BLaER1 treated with 17β-estradiol and CSF1 and Interleukin-3, amounts not matched to agents 10 nM and 100 nM (cell line): ENCODE data around the gene IRF9.

ENCODE experiments used
- H3K27ac ChIP-seq, 11 experiments: shearing (Covaris generic); formaldehyde crosslinking; 2 replicates each; pipeline ENCODE4 v1.8.1; 2022
- H3K27me3 ChIP-seq, 11 experiments: shearing (Covaris generic); formaldehyde crosslinking; 2 replicates each; pipeline ENCODE4 v1.8.1; 2022
- H3K36me3 ChIP-seq, 11 experiments: shearing (Covaris generic); formaldehyde crosslinking; 2 replicates each; pipeline ENCODE4 v1.8.1; 2022
- H3K4me1 ChIP-seq, 10 experiments: shearing (Covaris generic); formaldehyde crosslinking; 2 replicates each; pipeline ENCODE4 v1.8.1; 2022
- H3K4me2 ChIP-seq, 11 experiments: shearing (Covaris generic); formaldehyde crosslinking; 2 replicates each; pipeline ENCODE4 v1.8.1; 2022
- H3K4me3 ChIP-seq, 10 experiments: shearing (Covaris generic); formaldehyde crosslinking; 2 replicates each; pipeline ENCODE4 v1.8.1; 2022
- H3K9ac ChIP-seq, 11 experiments: shearing (Covaris generic); formaldehyde crosslinking; 2 replicates each; pipeline ENCODE4 v1.8.1; 2022
- H3K9me3 ChIP-seq, 11 experiments: shearing (Covaris generic); formaldehyde crosslinking; replicated peaks in 1 of 11; 2 replicates each; pipeline ENCODE4 v1.8.1; 2022
- H4K20me1 ChIP-seq, 11 experiments: shearing (Covaris generic); formaldehyde crosslinking; 2 replicates each; pipeline ENCODE4 v1.8.1; 2022
- Cebpa-rat ChIP-seq, 11 experiments: shearing (Covaris generic); IDR thresholded peaks; 2 replicates each; pipeline ENCODE4 v1.8.1; 2022

IRF9 gene

DNA sequence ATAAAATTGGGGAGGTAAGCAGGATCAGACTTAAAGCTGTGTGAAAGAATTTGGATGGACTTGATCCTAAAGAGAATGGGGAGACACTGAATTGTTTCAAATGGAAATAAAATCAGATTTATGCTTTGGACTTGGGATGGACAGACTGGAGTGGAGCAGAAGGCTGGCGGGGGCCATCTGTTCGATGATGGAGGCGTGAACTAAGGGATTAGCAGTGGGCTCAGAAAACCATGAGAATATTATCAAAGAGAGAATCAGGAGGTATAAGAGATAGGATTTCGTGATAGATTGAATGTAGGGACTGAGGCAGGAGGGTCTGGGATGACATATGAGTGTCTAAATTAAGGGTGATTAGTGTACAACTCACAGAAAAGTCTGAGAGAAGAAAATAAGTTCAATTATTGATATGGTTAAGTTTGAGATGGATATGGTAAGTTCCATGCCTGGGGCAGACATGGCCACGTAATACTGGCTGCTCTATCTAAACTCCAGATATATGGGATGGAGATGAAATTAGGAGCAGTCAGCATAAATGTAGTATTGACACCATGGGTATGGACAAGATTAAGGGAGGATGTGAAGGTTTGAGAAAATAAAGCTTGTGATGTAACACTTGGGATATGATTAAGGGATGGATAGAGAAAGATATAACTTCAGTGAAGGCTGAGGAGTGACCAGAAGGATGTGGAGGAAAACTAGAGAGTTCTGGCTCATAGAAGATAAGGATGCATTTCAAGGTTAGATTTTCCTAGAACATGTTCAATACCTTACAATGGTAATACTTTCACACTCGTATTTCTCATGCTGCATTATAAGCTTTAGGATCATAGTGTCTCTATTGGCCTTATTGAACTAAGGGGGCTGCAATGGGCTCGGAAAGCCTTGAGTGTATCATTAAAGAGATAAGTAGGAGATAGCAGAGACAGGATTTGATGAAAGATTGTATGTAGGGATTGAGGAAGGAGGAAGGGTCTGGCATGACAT lies 43.4 kb downstream of the IRF9 start:
- Histone ChIP-seq H3K4me1 (peaks cover 0 to 10% (median 8%) of the 10 kb centered on the region in 10 experiments; a peak in 9 of 20 replicates), H3K36me3 (peaks cover 85 to 100% (median 93%) of the 10 kb centered on the region in 11 experiments), H3K4me3 (no peak overlapping the region), H3K9me3 (peaks cover 13 to 41% (median 28%) of the 10 kb centered on the region in 11 experiments), H3K4me2 (no peak overlapping the region), H3K9ac (no peak overlapping the region), H3K27me3 (no peaks in the 10 kb centered on the region), H4K20me1 (peaks cover 0 to 10% (median 0%) of the 10 kb centered on the region in 11 experiments; a peak in 3 of 22 replicates), H3K27ac (no peak overlapping the region)
- no peak for TF ChIP-seq Cebpa-rat (IDR thresholded peaks at IDR 0.05)

DNA sequence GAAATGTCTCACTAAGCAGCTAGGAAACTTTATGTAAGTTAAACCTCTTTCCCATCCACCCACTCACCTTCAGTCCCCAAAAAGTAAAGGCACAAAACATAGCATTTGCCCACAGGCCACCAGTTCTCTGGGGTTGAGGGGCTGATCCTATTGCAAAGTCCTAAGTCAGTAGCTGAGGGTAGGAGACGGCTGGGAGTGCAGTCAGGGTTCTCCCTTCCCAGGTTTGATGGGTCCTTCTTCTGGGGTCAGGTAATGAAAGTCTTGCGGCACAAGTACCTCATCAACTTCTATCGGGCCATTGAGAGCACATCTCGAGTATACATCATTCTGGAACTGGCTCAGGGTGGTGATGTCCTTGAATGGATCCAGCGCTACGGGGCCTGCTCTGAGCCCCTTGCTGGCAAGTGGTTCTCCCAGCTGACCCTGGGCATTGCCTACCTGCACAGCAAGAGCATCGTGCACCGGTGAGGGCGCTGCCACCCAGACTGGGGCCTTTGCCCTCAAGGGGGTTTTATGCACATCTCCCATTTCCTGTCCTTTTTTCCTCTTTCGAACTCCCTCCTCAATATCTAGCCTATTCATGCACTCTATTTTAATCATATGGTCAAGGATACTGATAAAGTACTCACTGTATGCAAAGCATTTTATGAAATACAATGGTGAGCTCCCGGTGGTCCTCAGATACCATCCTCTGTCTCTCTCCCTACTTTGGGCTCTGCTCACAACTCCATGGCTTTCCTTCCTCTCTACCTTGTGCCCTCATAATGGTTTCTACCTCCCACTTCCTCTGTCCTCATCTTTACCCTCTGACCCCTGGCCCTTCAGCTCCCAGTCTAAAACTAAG lies 45.4 kb downstream of the IRF9 start:
- H4K20me1 ChIP-seq, result peaks cover 0 to 10% (median 0%) of the 10 kb centered on the region in 11 experiments; a peak in 2 of 22 replicates
- H3K9me3 ChIP-seq, result peaks cover 13 to 27% (median 23%) of the 10 kb centered on the region in 11 experiments
- no peak for TF ChIP-seq Cebpa-rat (IDR thresholded peaks at IDR 0.05)
- H3K27ac ChIP-seq, result no peak overlapping the region
- no peak overlapping the region for H3K9ac ChIP-seq
- H3K27me3 ChIP-seq, result no peaks in the 10 kb centered on the region
- peaks cover 5 to 15% (median 12%) of the 10 kb centered on the region in 10 experiments; a peak in 16 of 20 replicates for H3K4me1 ChIP-seq
- peaks cover 90 to 100% (median 97%) of the 10 kb centered on the region in 11 experiments for H3K36me3 ChIP-seq
- H3K4me3 ChIP-seq, result no peak overlapping the region
- no peak overlapping the region; a peak in 1 of 22 replicates for H3K4me2 ChIP-seq

DNA sequence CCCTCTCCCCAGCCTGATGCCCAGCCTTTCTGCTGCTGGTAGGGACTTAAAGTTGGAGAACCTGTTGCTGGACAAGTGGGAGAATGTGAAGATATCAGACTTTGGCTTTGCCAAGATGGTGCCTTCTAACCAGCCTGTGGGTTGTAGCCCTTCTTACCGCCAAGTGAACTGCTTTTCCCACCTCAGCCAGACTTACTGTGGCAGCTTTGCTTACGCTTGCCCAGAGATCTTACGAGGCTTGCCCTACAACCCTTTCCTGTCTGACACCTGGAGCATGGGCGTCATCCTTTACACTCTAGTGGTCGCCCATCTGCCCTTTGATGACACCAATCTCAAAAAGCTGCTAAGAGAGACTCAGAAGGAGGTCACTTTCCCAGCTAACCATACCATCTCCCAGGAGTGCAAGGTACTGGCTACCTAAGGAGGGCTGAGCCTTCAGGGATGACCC lies 46.1 kb downstream of the IRF9 start:
- Histone ChIP-seq H3K4me3 (no peak overlapping the region), H3K9ac (no peak overlapping the region), H3K36me3 (peaks cover 89 to 100% (median 94%) of the 10 kb centered on the region in 11 experiments), H4K20me1 (peaks cover 0 to 10% (median 0%) of the 10 kb centered on the region in 11 experiments; a peak in 2 of 22 replicates), H3K4me1 (peaks cover 11 to 22% (median 18%) of the 10 kb centered on the region in 10 experiments), H3K9me3 (peaks cover 12 to 22% (median 16%) of the 10 kb centered on the region in 11 experiments), H3K4me2 (peak overlapping the region in 5 of 11 experiments; percentile 10 to 34 (median 20); a peak in 3 of 22 replicates), H3K27me3 (no peaks in the 10 kb centered on the region), H3K27ac (no peak overlapping the region; a peak in 1 of 22 replicates)
- TF ChIP-seq Cebpa-rat (IDR thresholded peaks at IDR 0.05), result no peak

DNA sequence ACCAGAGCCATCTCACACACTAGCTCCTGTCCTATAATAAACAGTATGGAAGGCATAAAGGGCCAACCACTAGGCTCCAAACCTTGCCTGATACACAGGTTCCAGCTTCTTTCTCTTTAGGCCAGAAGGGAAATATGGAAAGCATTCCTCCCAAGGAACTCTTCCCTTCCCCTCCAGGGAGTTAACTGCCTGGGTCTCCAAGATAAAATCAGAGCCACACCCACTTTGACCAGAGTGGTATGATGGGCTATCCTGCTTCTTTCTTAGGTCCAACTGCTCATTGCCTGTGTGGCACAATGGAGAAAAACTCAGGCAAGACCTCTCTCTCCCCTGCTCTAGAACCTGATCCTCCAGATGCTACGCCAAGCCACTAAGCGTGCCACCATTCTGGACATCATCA lies 46.6 kb downstream of the IRF9 start:
- Histone ChIP-seq H3K27me3 (no peaks in the 10 kb centered on the region), H3K27ac (no peak overlapping the region; a peak in 1 of 22 replicates), H3K4me1 (peaks cover 16 to 26% (median 23%) of the 10 kb centered on the region in 10 experiments), H3K4me3 (no peak overlapping the region), H3K36me3 (peaks cover 84 to 95% (median 89%) of the 10 kb centered on the region in 11 experiments), H3K9ac (no peak overlapping the region), H3K9me3 (peaks cover 7 to 17% (median 11%) of the 10 kb centered on the region in 11 experiments), H3K4me2 (peak overlapping the region in 5 of 11 experiments; percentile 10 to 34 (median 20); a peak in 4 of 22 replicates), H4K20me1 (peaks cover 0 to 10% (median 0%) of the 10 kb centered on the region in 11 experiments; a peak in 2 of 22 replicates)
- no peak for TF ChIP-seq Cebpa-rat (IDR thresholded peaks at IDR 0.05)

DNA sequence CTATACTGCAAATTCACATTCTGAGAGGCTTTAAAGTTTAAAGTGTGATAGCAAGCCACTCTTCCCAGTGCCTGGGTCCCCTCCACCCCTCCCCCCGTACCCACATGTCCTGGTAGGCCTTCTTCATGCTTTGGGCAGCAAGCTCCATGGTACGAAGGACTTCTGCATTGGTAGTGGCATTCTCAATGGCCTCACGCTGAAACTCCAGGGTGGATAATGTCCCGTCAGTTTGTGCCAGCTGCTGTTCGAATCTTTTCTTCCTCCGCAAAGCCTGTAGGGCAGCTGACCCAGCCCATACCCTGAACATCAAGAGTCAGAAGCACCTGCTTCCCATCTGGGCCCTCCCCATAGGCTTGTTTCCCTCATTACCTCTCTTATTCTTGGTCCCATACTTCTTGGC lies 50.2 kb downstream of the IRF9 start:
- Histone ChIP-seq H4K20me1 (peaks cover 0 to 3% (median 0%) of the 10 kb centered on the region in 11 experiments; a peak in 2 of 22 replicates), H3K9ac (peak overlapping the region in 1 of 11 experiments; percentile 11; a peak in 1 of 22 replicates), H3K9me3 (no peaks in the 10 kb centered on the region), H3K4me3 (no peak overlapping the region), H3K27me3 (no peaks in the 10 kb centered on the region), H3K4me2 (peak overlapping the region in 6 of 11 experiments; percentile 80 to 94 (median 86); a peak in 7 of 22 replicates), H3K36me3 (peaks cover 53 to 62% (median 56%) of the 10 kb centered on the region in 11 experiments), H3K4me1 (peaks cover 39 to 50% (median 47%) of the 10 kb centered on the region in 10 experiments), H3K27ac (no peak overlapping the region)
- TF ChIP-seq Cebpa-rat (IDR thresholded peaks at IDR 0.05), result no peak

DNA sequence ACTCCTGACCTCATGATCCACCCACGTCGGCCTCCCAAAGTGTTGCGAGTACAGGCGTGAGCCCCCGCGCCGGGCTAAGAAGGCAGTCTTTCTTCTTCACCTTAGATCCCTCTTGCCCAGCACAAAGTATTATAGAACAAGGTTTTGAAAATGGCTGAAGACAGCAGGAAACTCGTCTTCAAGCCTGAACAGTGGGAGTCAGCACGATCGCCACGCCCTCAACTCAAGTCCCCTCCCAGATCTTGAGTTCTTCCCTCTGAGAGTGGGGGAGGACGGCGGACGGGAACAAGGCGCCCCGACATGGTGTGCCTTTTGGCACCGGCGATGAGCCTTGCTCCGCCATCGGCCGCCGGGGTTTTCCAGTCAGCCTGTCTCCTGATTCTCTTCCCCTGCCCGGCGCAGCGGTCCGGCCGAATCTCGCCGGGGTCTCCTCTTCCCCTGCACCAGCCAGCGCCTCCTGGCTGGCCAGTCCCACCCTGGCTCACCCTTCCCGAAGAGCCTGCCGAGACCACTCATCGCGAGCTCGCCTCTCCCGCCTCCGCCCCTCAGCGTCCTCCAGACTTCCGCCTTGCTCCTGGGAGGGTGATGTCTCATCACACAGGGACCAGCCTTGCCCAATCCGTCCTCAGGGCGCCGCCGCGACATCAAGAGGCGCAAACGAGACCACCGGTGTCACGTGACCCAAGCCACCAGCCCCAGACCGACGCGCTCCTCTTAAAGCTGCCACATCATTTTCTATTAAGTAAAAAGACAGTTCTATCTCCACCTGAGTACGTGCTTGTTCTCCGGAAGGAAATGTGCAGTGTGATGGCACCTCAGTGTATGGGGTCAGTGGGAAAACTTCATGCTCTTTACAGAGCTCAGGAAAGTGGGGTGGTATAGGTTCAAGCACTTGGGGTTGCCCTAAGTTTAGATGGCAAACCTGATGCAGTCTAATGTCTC lies 52.1 kb downstream of the IRF9 start, which contains the start of gene CHMP4A:
TSS of gene CHMP4A (minus strand) at position 565 of the 942 bp plus-strand sequence. CDS start at position 516, 49 bp downstream.
- Histone ChIP-seq H3K27ac (peak within 1 kb of the TSS; percentile 93 to 100 (median 97)), H3K36me3 (peaks cover 38 to 57% (median 48%) of the 10 kb centered on the region in 11 experiments), H3K9ac (peak within 1 kb of the TSS; percentile 93 to 99 (median 95)), H3K4me2 (peak within 1 kb of the TSS; percentile 67 to 96 (median 85)), H3K4me3 (peak within 1 kb of the TSS; percentile 58 to 86 (median 72)), H3K4me1 (peaks cover 37 to 52% (median 43%) of the 10 kb centered on the region in 10 experiments), H4K20me1 (peaks cover 0 to 8% (median 0%) of the 10 kb centered on the region in 11 experiments; a peak in 2 of 22 replicates), H3K9me3 (no peaks in the 10 kb centered on the region), H3K27me3 (no peaks in the 10 kb centered on the region)
- peak in 2 of 11 experiments; percentile 20 to 21; a peak in 3 of 22 replicates for TF ChIP-seq Cebpa-rat (IDR thresholded peaks at IDR 0.05)

DNA sequence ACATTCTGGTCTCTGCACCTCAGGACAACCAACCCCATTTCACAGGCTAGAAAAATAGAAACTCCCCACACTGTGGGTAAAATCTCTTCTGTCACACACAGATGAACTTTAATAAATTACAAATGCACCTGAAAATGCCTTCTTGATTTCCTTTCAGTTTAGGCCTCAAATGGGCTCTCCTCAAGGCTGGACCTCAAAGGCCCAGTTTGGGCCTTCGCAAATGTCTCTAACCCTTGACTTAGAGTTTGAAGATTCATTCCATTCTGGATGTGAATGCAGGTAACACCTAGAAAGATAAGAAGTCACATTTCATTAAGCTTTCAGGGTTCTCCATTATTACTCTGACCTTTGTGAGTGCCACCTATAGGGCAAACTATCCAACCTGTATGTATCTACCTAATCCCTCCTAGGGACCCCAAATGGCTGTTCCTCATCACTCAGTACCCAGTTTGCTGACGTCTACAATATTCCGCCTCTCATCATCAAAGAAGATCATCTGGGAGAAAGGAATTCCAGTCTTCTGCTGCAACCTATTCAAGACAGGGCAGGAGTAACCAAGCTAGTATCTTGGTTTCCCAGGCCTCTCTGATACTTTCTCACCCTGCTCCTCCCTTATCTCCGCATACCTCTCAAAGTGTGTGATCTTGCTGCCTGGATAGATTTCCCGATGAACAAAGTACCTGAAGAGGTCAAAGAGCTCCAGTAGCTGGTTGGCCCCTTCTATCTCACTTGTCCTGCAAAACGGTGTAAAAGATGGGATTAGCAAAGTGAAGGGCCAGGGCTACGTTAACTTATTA lies 53.0 kb downstream of the IRF9 start:
- peak overlapping the region; percentile 93 to 100 (median 97); a peak in 21 of 22 replicates for H3K27ac ChIP-seq

More for the DNA sequence above, 53.0 kb downstream of the IRF9 start:
- Histone ChIP-seq H3K27me3 (no peaks in the 10 kb centered on the region), H4K20me1 (peaks cover 0 to 8% (median 0%) of the 10 kb centered on the region in 11 experiments; a peak in 4 of 22 replicates), H3K4me3 (peak overlapping the region; percentile 58 to 86 (median 72)), H3K4me1 (peaks cover 37 to 52% (median 43%) of the 10 kb centered on the region in 10 experiments), H3K9ac (peak overlapping the region; percentile 93 to 99 (median 95); a peak in 21 of 22 replicates), H3K36me3 (peaks cover 33 to 56% (median 43%) of the 10 kb centered on the region in 11 experiments), H3K4me2 (peak overlapping the region; percentile 67 to 96 (median 85)), H3K9me3 (no peaks in the 10 kb centered on the region)
- TF ChIP-seq Cebpa-rat (IDR thresholded peaks at IDR 0.05), result no peak
